ENCODE data around the gene FLNB.
A peak's percentile ranks its signal among the peaks of the same experiment; 100 is the strongest.
"Not testable (repeated sequence)": the region's sequence is repeated elsewhere in the genome, so short reads cannot be mapped to it uniquely, and the experiment has no call there.

The FLNB gene

GRCh38 chr3:58047826-58048225 lies 39.6 kb downstream of the FLNB start:
- Histone ChIP-seq H3K27ac (peak overlapping the region in 1 of 2 donors; percentile 71), H3K4me3 (no peak overlapping the region)
- no peak for DNase-seq (ENCODE audit: low spot score)
- TF ChIP-seq CTCF (IDR thresholded peaks at IDR 0.05): no peak

GRCh38 chr3:58048301-58048700 lies 40.1 kb downstream of the FLNB start:
- no peak for TF ChIP-seq CTCF (IDR thresholded peaks at IDR 0.05)
- H3K4me3 ChIP-seq: no peak overlapping the region
- peak overlapping the region in 1 of 2 donors; percentile 71 for H3K27ac ChIP-seq
- DNase-seq (ENCODE audit: low spot score): no peak

DNA sequence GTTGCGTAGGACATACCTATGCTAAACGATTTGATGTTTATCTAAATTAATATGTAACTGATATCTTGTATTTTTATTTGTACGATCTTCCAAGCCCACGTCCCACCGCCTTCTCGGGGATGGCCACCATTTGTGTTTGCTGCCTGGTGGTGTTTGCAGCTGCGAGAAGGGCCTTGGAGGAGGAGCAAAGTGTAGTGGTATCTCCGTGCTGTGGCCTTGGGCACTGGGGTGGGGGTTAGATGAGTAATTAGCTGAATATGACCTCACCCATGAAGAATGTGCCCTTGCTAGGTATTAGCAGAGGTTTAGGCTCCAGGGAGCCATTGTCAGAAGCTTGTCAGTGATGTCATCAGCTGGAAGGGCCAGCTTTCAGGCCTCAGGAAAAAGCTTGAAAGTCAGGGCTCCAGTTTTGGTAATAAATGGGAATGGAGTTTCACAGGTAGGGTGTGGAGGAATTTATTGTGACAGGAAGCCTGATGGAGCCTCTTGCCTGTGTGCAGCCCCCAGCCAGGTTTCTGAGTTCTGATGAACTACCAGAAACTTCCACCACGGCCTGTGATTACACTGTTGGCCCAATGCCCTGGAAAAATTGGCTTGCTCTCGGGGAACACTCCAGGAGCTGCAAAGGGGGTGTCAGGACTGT lies 41.0 kb downstream of the FLNB start:
- Histone ChIP-seq H3K27ac (peak overlapping the region; percentile 33 to 71), H3K4me3 (no peak overlapping the region)
- no peak for TF ChIP-seq CTCF (IDR thresholded peaks at IDR 0.05)
- no peak for DNase-seq (ENCODE audit: low spot score)

DNA sequence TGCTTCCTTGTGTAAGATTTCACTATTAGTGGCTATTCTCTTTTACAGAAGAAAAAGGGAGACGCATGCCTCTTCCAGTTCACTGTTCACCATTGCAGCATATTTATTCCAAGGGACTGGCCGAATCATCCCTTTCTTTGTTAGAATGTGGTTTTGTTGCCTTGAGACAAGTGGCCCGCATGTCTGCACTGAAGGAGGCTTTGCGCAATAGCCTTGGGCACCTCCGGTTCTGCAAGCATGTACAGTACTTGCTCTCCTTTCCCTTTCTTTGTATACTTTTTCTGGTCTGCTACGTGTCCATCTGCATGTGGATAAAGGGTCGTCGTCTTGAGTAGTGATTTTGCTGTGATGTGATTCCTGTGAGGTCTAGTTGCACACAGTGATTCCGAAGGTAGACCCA lies 43.0 kb downstream of the FLNB start:
- Histone ChIP-seq H3K4me3 (no peak overlapping the region), H3K27ac (peak overlapping the region in 1 of 2 donors; percentile 59)
- DNase-seq (ENCODE audit: low spot score): no peak
- no peak for TF ChIP-seq CTCF (IDR thresholded peaks at IDR 0.05)

- H3K4me3 ChIP-seq; DNase-seq (ENCODE audit: low spot score): not testable (repeated sequence)
- peak overlapping the region; percentile 60 to 89 for H3K27ac ChIP-seq
Measured at GRCh38 chr3:58051658-58052261, 43.5 kb downstream of the FLNB start.

DNA sequence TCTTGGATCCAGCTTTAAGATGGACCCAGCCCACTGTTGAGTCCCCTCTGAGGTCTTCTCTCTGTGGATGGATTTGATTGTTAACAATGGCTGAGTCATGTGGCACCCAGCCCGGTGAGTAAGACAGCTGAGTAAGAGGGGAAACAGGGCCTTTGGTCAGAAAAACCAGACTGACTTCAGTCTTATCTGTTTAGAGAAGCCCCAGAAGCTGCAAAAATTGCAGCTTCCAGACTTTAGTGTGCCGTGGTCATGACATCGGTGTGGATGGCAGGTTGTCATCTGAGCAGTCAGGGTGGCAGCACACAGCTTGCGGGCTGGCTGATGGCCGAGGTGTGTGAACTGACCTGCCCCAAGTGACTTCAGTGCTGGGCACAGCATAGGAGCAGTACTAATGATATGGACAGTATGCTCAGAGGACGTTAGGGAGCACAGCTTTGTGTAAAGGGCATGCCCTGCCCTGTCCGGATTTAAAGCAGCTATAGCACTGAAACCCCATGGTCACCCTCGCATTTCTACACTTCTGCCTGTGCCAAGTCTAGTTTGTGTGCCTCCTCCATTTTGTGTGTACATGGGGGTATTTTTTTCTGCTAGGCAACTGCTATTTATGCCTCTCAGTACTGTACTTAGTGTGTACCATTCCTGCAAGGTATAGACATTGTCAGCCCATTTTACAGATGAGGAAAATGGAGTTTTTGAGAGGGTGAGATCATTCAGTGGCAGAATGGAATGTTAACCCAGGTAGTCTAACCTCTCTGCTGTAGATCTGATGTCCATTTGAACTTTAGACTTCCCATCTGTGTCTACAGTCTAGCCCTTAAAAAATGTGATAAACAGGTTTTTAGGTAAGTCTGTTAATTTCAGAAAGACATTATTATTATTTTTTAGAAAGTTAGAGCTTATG lies 44.4 kb downstream of the FLNB start:
- peak overlapping the region; percentile 60 to 89 for H3K27ac ChIP-seq

More for the DNA sequence above, 44.4 kb downstream of the FLNB start:
- peak; percentile 83 for DNase-seq (ENCODE audit: low spot score)
- TF ChIP-seq CTCF (IDR thresholded peaks at IDR 0.05): no peak
- no peak overlapping the region for H3K4me3 ChIP-seq
